Stimulated activated effector memory CD8-positive, alpha-beta T cell treated with anti-CD3 and anti-CD28 coated beads, Interleukin-12 subunit alpha, Interleukin-12 subunit beta, amount 100 ng/mL, for 72 hours (primary cell): ENCODE measurements around the gene ARF1.

Source experiments
- ATAC-seq: fragments of 150-1000 bp; cut with Tn5 transposase; 2 replicates; pipeline ENCODE4 v1.10.0; 2021
- DNase-seq, 2 donors: peaks; one replicate each; pipeline ENCODE4 v3.0.0; 2021 to 2022; ENCODE audit warnings: low spot score in 2 of 2
- H3K27ac Mint-ChIP-seq: one replicate; pipeline ENCODE4 v1.8.0; 2022; ENCODE audit warnings: mild to moderate bottlenecking, mixed read lengths
- H3K36me3 Mint-ChIP-seq: one replicate; pipeline ENCODE4 v1.8.0; 2022; ENCODE audit warnings: mild to moderate bottlenecking, mixed read lengths
- H3K4me1 Mint-ChIP-seq: one replicate; pipeline ENCODE4 v1.8.0; 2022; ENCODE audit warnings: mixed read lengths
- H3K4me3 Mint-ChIP-seq: one replicate; pipeline ENCODE4 v1.8.0; 2022; ENCODE audit warnings: mild to moderate bottlenecking, mixed read lengths
- H3K9me3 Mint-ChIP-seq: one replicate; pipeline ENCODE4 v1.8.0; 2022; ENCODE audit warnings: mixed read lengths

Gene ARF1

GRCh38 chr1:228045405-228045804, 37.1 kb upstream of the ARF1 start:
- Mint-ChIP-seq H3K9me3 (no peaks in the 10 kb centered on the region), H3K4me1 (no peaks in the 10 kb centered on the region), H3K27ac (no peak overlapping the region), H3K4me3 (no peak overlapping the region), H3K36me3 (no peaks in the 10 kb centered on the region)
- ATAC-seq (no peak), DNase-seq (no peak)

DNA sequence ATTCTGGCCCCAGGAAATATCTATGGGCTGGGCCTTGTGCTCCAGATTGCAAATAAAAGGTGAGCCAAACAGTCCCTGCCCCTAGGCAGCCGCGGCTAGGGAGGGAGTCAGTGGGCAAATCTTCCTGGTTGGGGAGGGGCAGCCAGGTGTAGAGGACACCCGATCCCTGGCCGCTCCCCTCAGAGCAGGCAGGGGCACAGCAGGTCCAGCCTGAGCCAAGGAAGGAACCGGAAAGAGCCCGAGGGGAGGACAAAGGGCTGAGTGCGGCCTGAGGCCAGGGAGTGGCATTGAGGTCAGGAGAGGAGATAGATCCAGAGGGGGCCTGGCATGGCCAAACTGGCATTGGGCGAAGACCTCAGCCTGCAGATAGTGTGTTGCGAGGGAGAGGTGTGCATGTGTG, 36.6 kb upstream of the ARF1 start:
- Mint-ChIP-seq H3K9me3 (no peaks in the 10 kb centered on the region), H3K4me3 (no peak overlapping the region), H3K4me1 (no peaks in the 10 kb centered on the region), H3K27ac (no peak overlapping the region), H3K36me3 (no peaks in the 10 kb centered on the region)
- DNase-seq (no peak), ATAC-seq (no peak)

GRCh38 chr1:228046421-228047182, 35.9 kb upstream of the ARF1 start:
- no peak overlapping the region for H3K27ac Mint-ChIP-seq
- no peak for DNase-seq
- no peaks in the 10 kb centered on the region for H3K4me1 Mint-ChIP-seq
- no peaks in the 10 kb centered on the region for H3K9me3 Mint-ChIP-seq
- H3K36me3 Mint-ChIP-seq = no peaks in the 10 kb centered on the region
- H3K4me3 Mint-ChIP-seq = no peak overlapping the region
- no peak for ATAC-seq

GRCh38 chr1:228047183-228047466, 35.4 kb upstream of the ARF1 start:
- Mint-ChIP-seq H3K4me3 (no peak overlapping the region), H3K4me1 (no peaks in the 10 kb centered on the region), H3K36me3 (no peaks in the 10 kb centered on the region), H3K9me3 (no peaks in the 10 kb centered on the region), H3K27ac (no peak overlapping the region)
- no peak for ATAC-seq
- no peak for DNase-seq

- ATAC-seq (no peak), DNase-seq (no peak)
- H3K9me3 Mint-ChIP-seq = no peaks in the 10 kb centered on the region
- H3K36me3 Mint-ChIP-seq = no peaks in the 10 kb centered on the region
- H3K4me3 Mint-ChIP-seq = no peak overlapping the region
- no peaks in the 10 kb centered on the region for H3K4me1 Mint-ChIP-seq
- H3K27ac Mint-ChIP-seq = no peak overlapping the region
These were observed 34.4 kb upstream of the ARF1 start for GRCh38 chr1:228048120-228048519.

DNA sequence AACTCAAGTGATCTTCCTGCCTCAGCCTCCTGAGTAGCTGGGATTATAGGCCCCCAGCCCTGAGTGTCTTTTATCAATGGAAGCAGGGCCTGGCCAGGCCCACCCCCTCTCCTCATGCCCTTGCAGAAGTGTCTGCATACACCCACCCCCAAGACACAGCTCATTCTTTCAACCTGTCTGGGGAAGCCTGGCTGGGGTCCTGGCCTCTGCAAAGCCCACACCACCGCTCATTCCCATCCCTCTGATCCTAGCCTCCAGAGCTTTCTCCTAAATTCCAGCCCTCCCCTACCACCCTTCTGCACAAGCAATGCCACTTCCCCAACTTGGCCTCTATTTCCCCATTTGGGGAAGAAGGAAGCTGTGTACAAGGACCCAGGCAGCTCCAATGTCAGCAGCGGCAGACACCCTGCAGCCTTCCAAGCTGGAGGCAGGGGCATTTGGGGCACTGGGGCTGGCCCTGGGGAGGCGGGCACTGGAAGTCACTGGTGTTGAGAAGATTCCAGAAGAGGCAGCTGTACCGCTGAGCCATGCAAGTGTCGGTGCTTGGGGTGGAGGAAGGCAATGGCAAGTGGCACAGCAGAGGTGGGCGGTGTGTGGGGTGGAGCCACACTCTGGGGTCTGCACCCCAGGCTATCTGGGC, 33.7 kb upstream of the ARF1 start:
- Mint-ChIP-seq H3K36me3 (no peaks in the 10 kb centered on the region), H3K4me3 (no peak overlapping the region), H3K27ac (no peak overlapping the region), H3K4me1 (no peaks in the 10 kb centered on the region), H3K9me3 (no peaks in the 10 kb centered on the region)
- ATAC-seq (no peak), DNase-seq (no peak)

DNA sequence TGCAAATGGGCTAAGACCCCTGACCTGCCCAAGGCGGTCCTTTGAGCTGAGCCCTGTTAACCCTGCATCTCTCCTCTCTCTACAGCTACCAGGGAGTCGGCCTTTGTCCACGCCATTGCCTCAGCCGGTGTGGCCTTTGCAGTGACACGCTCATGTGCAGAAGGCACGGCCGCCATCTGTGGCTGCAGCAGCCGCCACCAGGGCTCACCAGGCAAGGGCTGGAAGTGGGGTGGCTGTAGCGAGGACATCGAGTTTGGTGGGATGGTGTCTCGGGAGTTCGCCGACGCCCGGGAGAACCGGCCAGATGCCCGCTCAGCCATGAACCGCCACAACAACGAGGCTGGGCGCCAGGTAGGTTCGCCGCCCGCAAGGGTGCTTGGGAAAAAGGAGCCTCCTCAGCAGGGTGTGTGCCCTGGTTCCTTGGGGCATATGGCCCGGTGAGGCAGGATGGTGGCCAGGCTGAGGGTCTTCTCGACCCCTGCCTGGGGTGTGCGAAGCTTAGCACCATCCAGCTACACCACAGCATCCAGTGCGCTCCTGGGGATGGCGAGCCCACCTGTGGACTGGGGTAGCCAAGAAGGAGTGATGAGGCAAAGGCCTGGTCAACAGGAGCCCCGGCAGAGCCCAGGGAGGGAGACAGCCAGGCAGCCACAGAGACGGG, 31.8 kb upstream of the ARF1 start:
- no peak for ATAC-seq
- DNase-seq = no peak
- no peak overlapping the region for H3K4me3 Mint-ChIP-seq

GRCh38 chr1:228058172-228058948, 24.1 kb upstream of the ARF1 start:
- Mint-ChIP-seq H3K4me3 (peak overlapping the region; percentile 62), H3K36me3 (no peaks in the 10 kb centered on the region), H3K27ac (no peak overlapping the region), H3K4me1 (peaks cover 17% of the 10 kb centered on the region), H3K9me3 (no peaks in the 10 kb centered on the region)
- no peak for ATAC-seq
- no peak for DNase-seq

More for the DNA sequence above, 31.8 kb upstream of the ARF1 start:
- Mint-ChIP-seq H3K27ac (no peak overlapping the region), H3K4me1 (no peaks in the 10 kb centered on the region), H3K36me3 (no peaks in the 10 kb centered on the region), H3K9me3 (no peaks in the 10 kb centered on the region)

DNA sequence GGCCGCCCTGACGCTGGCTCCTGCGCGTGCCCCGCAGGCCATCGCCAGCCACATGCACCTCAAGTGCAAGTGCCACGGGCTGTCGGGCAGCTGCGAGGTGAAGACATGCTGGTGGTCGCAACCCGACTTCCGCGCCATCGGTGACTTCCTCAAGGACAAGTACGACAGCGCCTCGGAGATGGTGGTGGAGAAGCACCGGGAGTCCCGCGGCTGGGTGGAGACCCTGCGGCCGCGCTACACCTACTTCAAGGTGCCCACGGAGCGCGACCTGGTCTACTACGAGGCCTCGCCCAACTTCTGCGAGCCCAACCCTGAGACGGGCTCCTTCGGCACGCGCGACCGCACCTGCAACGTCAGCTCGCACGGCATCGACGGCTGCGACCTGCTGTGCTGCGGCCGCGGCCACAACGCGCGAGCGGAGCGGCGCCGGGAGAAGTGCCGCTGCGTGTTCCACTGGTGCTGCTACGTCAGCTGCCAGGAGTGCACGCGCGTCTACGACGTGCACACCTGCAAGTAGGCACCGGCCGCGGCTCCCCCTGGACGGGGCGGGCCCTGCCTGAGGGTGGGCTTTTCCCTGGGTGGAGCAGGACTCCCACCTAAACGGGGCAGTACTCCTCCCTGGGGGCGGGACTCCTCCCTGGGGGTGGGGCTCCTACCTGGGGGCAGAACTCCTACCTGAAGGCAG, 23.4 kb upstream of the ARF1 start:
- Mint-ChIP-seq H3K4me3 (peak overlapping the region; percentile 62), H3K27ac (no peak overlapping the region), H3K9me3 (no peaks in the 10 kb centered on the region), H3K4me1 (peaks cover 17% of the 10 kb centered on the region), H3K36me3 (no peaks in the 10 kb centered on the region)
- ATAC-seq (peak; percentile 77), DNase-seq (peak in 1 of 2 donors; percentile 64)

GRCh38 chr1:228059634-228060457, 22.7 kb upstream of the ARF1 start:
- Mint-ChIP-seq H3K9me3 (no peaks in the 10 kb centered on the region), H3K4me3 (peak overlapping the region; percentile 62), H3K36me3 (no peaks in the 10 kb centered on the region), H3K4me1 (peaks cover 17% of the 10 kb centered on the region), H3K27ac (no peak overlapping the region)
- peak; percentile 78 for ATAC-seq
- peak; percentile 76 to 77 for DNase-seq

DNA sequence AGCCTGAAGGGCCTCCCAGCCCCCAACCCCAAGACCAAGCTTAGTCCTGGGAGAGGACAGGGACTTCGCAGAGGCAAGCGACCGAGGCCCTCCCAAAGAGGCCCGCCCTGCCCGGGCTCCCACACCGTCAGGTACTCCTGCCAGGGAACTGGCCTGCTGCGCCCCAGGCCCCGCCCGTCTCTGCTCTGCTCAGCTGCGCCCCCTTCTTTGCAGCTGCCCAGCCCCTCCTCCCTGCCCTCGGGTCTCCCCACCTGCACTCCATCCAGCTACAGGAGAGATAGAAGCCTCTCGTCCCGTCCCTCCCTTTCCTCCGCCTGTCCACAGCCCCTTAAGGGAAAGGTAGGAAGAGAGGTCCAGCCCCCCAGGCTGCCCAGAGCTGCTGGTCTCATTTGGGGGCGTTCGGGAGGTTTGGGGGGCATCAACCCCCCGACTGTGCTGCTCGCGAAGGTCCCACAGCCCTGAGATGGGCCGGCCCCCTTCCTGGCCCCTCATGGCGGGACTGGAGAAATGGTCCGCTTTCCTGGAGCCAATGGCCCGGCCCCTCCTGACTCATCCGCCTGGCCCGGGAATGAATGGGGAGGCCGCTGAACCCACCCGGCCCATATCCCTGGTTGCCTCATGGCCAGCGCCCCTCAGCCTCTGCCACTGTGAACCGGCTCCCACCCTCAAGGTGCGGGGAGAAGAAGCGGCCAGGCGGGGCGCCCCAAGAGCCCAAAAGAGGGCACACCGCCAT, 21.9 kb upstream of the ARF1 start:
- no peak for ATAC-seq
- H3K4me3 Mint-ChIP-seq = peak overlapping the region; percentile 62
- peak overlapping the region; percentile 64 for H3K27ac Mint-ChIP-seq
- H3K9me3 Mint-ChIP-seq = no peaks in the 10 kb centered on the region
- no peak for DNase-seq
- H3K36me3 Mint-ChIP-seq = no peaks in the 10 kb centered on the region
- peaks cover 17% of the 10 kb centered on the region for H3K4me1 Mint-ChIP-seq

- ATAC-seq = no peak
- no peaks in the 10 kb centered on the region for H3K9me3 Mint-ChIP-seq
- peak overlapping the region; percentile 64 for H3K27ac Mint-ChIP-seq
- H3K4me1 Mint-ChIP-seq = peaks cover 17% of the 10 kb centered on the region
- no peak for DNase-seq
- peak overlapping the region; percentile 62 for H3K4me3 Mint-ChIP-seq
- no peaks in the 10 kb centered on the region for H3K36me3 Mint-ChIP-seq
These were observed 21.0 kb upstream of the ARF1 start for GRCh38 chr1:228061411-228062084.

GRCh38 chr1:228062085-228062791, 20.3 kb upstream of the ARF1 start:
- Mint-ChIP-seq H3K4me3 (no peak overlapping the region), H3K27ac (no peak overlapping the region), H3K4me1 (peaks cover 17% of the 10 kb centered on the region), H3K36me3 (no peaks in the 10 kb centered on the region), H3K9me3 (no peaks in the 10 kb centered on the region)
- ATAC-seq (no peak), DNase-seq (no peak)
